ENCODE data around the gene GPR52. TPM values are rescaled to one million over a fixed set of nuclear protein-coding genes. Genes with fewer than 3 reads are reported as not detected.

The GPR52 gene
- total and polyA plus RNA-seq, 2 of the 13 experiments (the other 11 are each of a cell fraction or from before 2014, with no cell fraction given): 0.25 to 1.5 TPM

GRCh38 chr1:174406421-174406820, 41.3 kb upstream of the GPR52 start (continued):
- TF ChIP-seq SOX13 (IDR thresholded peaks at IDR 0.05) (no peak), SOX13 (CRISPR knock-in tag; conservative IDR thresholded peaks at IDR 0.05 in 1 of 2, IDR thresholded peaks at IDR 0.05 in 1 of 2) (no peak), ZSCAN31 (CRISPR knock-in tag; IDR thresholded peaks at IDR 0.05; ENCODE audit: low read depth) (no peak)

- CTCF ChIA-PET (ENCODE audit: low intra/inter-chr PET ratio, low total read pairs): no interaction called here
- TF ChIP-seq ZNF878 (CRISPR knock-in tag; IDR thresholded peaks at IDR 0.05) (no peak), ZKSCAN8 (CRISPR knock-in tag; IDR thresholded peaks at IDR 0.05; ENCODE audit: borderline replicate concordance) (no peak), HDAC1 (CRISPR knock-in tag; IDR thresholded peaks at IDR 0.05) (no peak), SMARCC2 (IDR thresholded peaks at IDR 0.05) (no peak), SNAPC4 (CRISPR knock-in tag; IDR thresholded peaks at IDR 0.05) (no peak), XRCC5 (optimal IDR thresholded peaks at IDR 0.05; ENCODE audit: low read length) (no peak), ELF3 (CRISPR knock-in tag; IDR thresholded peaks at IDR 0.05) (no peak), ZNF264 (CRISPR knock-in tag; IDR thresholded peaks at IDR 0.05) (no peak), UBTF (CRISPR knock-in tag; IDR thresholded peaks at IDR 0.05) (no peak), ZBTB43 (CRISPR knock-in tag; conservative IDR thresholded peaks at IDR 0.05) (no peak), NFYB (CRISPR knock-in tag; IDR thresholded peaks at IDR 0.05) (no peak), GABPA (IDR thresholded peaks at IDR 0.05; ENCODE audit: low read depth, low read length) (no peak), GABPA (CRISPR knock-in tag; IDR thresholded peaks at IDR 0.05; ENCODE audit: low read depth) (no peak)
Measured at GRCh38 chr1:174407665-174408064, 40.1 kb upstream of the GPR52 start.

More at GRCh38 chr1:174407665-174408064, 40.1 kb upstream of the GPR52 start:
- H3K27me3 ChIP-seq (ENCODE audit: control insufficient read depth in 1 of 2, insufficient read depth in 2 of 2, low read length in 2 of 2): no peaks in the 10 kb centered on the region
- H3K79me2 ChIP-seq (ENCODE audit: insufficient read depth, low read length): no peaks in the 10 kb centered on the region
- in situ Hi-C loops (cut with HindIII; ENCODE audit: extremely low pct_ligation_motif_present, low pct_unique_long_range_greater_than_20kb) (no loop called here), intact Hi-C loops (cut with micrococcal nuclease; ENCODE audit: unreplicated experiment) (no loop called here)
- no peak overlapping the region for H3K9ac ChIP-seq (ENCODE audit: insufficient read depth, low read depth, low read length)
- H3K4me2 ChIP-seq (ENCODE audit: low read depth, low read length): no peak overlapping the region
- no peaks in the 10 kb centered on the region for H3K9me3 ChIP-seq (ENCODE audit: low read length)
- no peak overlapping the region for H2AFZ ChIP-seq (ENCODE audit: low read length)
- FAIRE-seq (no peak), ATAC-seq (no peak), DNase-seq (ENCODE audit: low spot score) (no peak)
- WGBS (ENCODE audit: low lambda C conversion rate): 96% methylated on average over 3 of the region's 3 CpGs
- POLR2A ChIA-PET: no interaction called here
- no peak overlapping the region for H3K27ac ChIP-seq (ENCODE audit: extremely low read length, insufficient read depth, low read length)
- H3K36me3 ChIP-seq (replicated peaks in 1 of 2; ENCODE audit: control insufficient read depth in 1 of 2, insufficient read depth in 2 of 2, low read length in 2 of 2): no peaks in the 10 kb centered on the region
- BruUV-seq (replicated peaks): no TSS peak
- no peaks in the 10 kb centered on the region for H4K20me1 ChIP-seq (ENCODE audit: insufficient read depth, low read length)
- no peaks in the 10 kb centered on the region; the same call in 1 of the 2 replicates for H3K4me1 ChIP-seq (ENCODE audit: insufficient read depth, low read length)
- no peak overlapping the region for H3K4me3 ChIP-seq (replicated peaks in 1 of 3; ENCODE audit: insufficient read depth in 1 of 3, low read depth in 2 of 3, low read length in 3 of 3)
